Small intestine (tissue), 7 donors: ENCODE data around the gene CAPNS2. TPM values are rescaled to one million over a fixed set of nuclear protein-coding genes. Genes with fewer than 3 reads are reported as not detected.

Experiments
- DNase-seq, 2 donors: peaks; one replicate each; pipeline versions ENCODE4 v3.0.0 to v3.0.0-alpha.2; 2013
- FAIRE-seq: peaks from 2 replicates; lab custom pipeline; 2012; peaks lifted over from hg19 to GRCh38; lab: Jason Lieb, UNC
- H3K27ac ChIP-seq, 3 donors: one replicate each; pipeline ENCODE4 v1.5.1; 2013; ENCODE audit warnings: low read length in 2 of 3, mild to moderate bottlenecking in 2 of 3, control low read depth in 1 of 3, inconsistent platforms in 1 of 3, low read depth in 1 of 3, moderate library complexity in 1 of 3
- H3K27me3 ChIP-seq, 3 donors: one replicate each; pipeline ENCODE4 v1.6.1; 2013; ENCODE audit warnings: low read length in 3 of 3, inconsistent platforms in 1 of 3; ENCODE audit not compliant: control insufficient read depth in 3 of 3, insufficient read depth in 3 of 3
- H3K36me3 ChIP-seq, 3 donors: one replicate each; pipeline ENCODE4 v1.6.1; 2013; ENCODE audit warnings: low read length in 3 of 3, inconsistent platforms in 1 of 3, low read depth in 1 of 3, mild to moderate bottlenecking in 1 of 3, moderate library complexity in 1 of 3; ENCODE audit not compliant: control insufficient read depth in 3 of 3, insufficient read depth in 2 of 3
- H3K4me1 ChIP-seq, 3 donors: one replicate each; pipeline ENCODE4 v1.6.1; 2013; ENCODE audit warnings: low read length in 2 of 3, inconsistent platforms in 1 of 3, low read depth in 1 of 3, mild to moderate bottlenecking in 1 of 3, moderate library complexity in 1 of 3; ENCODE audit not compliant: control insufficient read depth in 3 of 3, insufficient read depth in 2 of 3
- H3K4me3 ChIP-seq, 3 donors: one replicate each; pipeline ENCODE4 v1.5.1; 2013; ENCODE audit warnings: low read length in 3 of 3, control low read depth in 1 of 3, inconsistent platforms in 1 of 3, low read depth in 1 of 3, mild to moderate bottlenecking in 1 of 3, moderate library complexity in 1 of 3
- H3K9me3 ChIP-seq, 2 donors: one replicate each; pipeline ENCODE4 v1.6.1; 2013; ENCODE audit warnings: low read depth in 1 of 2, low read length in 1 of 2; ENCODE audit not compliant: control insufficient read depth in 2 of 2, insufficient read depth in 1 of 2
- WGBS, 3 donors: extraction: QIAGEN DNeasy Blood & Tissue Kit; methylation state at CpG; one replicate each; pipeline ENCODE4 v1.1.7; 2013; 5-methylcytosine and 5-hydroxymethylcytosine counted together
- polyA plus RNA-seq, 4 donors: library from polyadenylated mRNA; stranded (reverse) in 3 of 4; unstranded in 1 of 4; fragments of 200-250 nt in 3 of 4; fragments of 120-200 nt in 1 of 4; gene quantifications; one replicate each; pipeline versions ENCODE4 v1.2.1 to v1.2.3, GENCODE V29; 2013
- donor health status: healthy with polysubstance abuse.
- donor health status: control.
- donor health status: control.
- donor health status: Bipolar disorder and iron deficiency.
- donor health status: healthy.

CAPNS2 gene
- polyA plus RNA-seq, 4 donors, result 0.06 to 0.07 TPM; not detected in 2

DNA sequence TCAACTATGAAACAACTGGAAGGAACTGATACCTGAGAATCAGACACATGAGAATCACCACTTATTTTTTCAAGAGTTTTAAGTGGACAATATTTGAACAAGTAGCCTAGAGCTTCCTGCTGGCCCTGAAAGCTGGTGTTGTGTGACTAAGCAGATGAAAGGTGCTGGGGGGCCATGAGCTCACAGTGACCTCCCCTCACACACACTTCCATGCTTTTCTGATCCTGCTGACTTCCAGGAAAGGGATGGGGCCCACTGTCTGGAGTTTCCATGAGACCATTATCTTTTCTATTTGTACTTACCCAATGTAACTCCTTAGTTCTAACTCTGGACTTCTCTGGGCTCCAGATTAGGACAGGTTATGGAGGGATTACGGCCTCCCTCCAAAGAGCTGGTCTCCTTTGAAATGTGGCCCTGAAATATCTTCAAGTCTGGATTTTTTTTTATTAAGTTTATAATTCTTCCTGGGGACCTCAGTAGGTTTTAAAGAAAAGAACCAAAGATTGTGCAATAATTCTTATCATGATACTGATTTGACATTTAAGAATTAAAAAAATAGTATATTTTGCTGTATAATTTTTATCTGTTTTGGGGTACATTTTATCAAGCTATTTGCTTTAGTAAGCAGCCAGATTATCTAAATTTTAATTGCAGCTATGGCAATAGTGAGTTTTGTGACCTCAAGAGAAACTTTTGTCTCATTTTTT lies 4.9 kb downstream of the CAPNS2 start:
- Histone ChIP-seq H3K27ac (no peak overlapping the region), H3K9me3 (no peaks in the 10 kb centered on the region), H3K36me3 (no peaks in the 10 kb centered on the region), H3K27me3 (no peaks in the 10 kb centered on the region), H3K4me1 (no peaks in the 10 kb centered on the region), H3K4me3 (no peak overlapping the region)
- DNase-seq, result no peak
- 84 to 97% (median 96%) methylated on average over 1 of the region's 1 CpG for WGBS, 3 donors
- FAIRE-seq, result no peak

DNA sequence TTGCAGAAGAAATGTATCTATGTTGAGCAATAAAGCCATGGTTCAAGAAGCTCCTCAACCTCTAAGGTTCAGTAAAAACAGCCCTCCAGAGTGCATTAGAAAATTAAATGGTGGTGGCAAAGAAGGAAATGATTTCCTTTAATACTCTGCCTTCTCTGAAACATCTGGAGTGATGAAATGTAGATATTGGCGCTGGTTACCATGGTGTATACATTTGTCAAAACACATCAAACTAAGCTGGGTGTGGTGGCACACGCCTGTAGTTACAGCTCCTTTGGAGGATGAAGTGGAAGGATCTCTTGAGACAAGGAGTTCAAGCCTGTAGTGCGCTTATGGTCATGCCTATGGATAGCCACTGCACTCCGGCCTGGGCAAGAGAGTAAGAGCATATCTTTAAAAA lies 6.0 kb downstream of the CAPNS2 start:
- 73 to 88% (median 85%) methylated on average over 4 of the region's 4 CpGs for WGBS, 3 donors
- DNase-seq (no peak), FAIRE-seq (no peak)
- H3K4me1 ChIP-seq, result no peaks in the 10 kb centered on the region
- no peaks in the 10 kb centered on the region for H3K36me3 ChIP-seq
- H3K9me3 ChIP-seq, result no peaks in the 10 kb centered on the region
- H3K4me3 ChIP-seq, result no peak overlapping the region
- no peaks in the 10 kb centered on the region for H3K27me3 ChIP-seq
- no peak overlapping the region for H3K27ac ChIP-seq

DNA sequence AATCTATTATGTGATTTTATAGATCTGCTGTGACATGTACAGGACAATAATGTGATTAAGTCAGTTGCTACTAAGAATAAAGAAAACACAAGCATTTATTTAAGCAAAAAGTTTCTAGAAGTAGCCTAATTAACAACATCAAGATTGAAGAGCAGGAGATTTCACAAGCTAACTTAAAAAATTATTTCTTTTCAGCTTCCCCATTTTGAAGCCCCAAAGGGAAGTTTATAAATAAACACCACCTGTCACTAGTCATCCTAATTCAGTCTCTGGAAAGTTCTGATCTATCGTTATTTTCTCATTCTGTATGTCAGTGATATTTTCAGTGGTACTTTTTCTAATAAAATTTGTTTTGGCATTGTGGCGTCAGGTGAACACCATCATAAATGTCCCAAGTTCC lies 8.3 kb downstream of the CAPNS2 start:
- Histone ChIP-seq H3K27ac (no peak overlapping the region), H3K9me3 (no peaks in the 10 kb centered on the region), H3K27me3 (no peaks in the 10 kb centered on the region), H3K4me1 (no peaks in the 10 kb centered on the region), H3K4me3 (no peak overlapping the region), H3K36me3 (no peaks in the 10 kb centered on the region)
- no peak for FAIRE-seq
- WGBS, 3 donors, result 71 to 89% (median 86%) methylated on average over 2 of the region's 2 CpGs
- no peak for DNase-seq

DNA sequence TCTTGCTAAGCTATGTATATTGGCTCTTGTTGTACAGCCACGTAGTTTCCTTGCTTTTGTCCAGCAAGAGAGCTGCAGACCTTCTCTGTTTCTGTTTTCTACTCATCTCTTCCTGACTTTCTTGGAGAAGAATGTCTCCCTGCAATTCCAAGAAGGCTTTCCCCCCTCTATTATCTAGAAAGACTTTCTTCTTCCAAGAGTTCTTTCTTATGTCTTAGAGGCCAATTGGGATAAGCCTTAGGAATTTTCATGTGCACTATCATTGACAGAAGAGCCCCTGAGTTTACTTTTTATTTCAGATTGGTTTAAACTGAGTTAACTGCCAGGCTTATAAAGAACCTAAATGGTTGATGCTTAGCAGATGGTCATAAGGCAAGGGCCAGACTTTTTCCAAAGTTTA lies 9.0 kb downstream of the CAPNS2 start:
- Histone ChIP-seq H3K9me3 (no peaks in the 10 kb centered on the region), H3K27me3 (no peaks in the 10 kb centered on the region), H3K27ac (no peak overlapping the region), H3K4me3 (no peak overlapping the region), H3K36me3 (no peaks in the 10 kb centered on the region), H3K4me1 (no peaks in the 10 kb centered on the region)
- FAIRE-seq, result no peak
- DNase-seq, result no peak
- 55 to 95% (median 72%) methylated on average over 1 of the region's 1 CpG for WGBS, 3 donors

DNA sequence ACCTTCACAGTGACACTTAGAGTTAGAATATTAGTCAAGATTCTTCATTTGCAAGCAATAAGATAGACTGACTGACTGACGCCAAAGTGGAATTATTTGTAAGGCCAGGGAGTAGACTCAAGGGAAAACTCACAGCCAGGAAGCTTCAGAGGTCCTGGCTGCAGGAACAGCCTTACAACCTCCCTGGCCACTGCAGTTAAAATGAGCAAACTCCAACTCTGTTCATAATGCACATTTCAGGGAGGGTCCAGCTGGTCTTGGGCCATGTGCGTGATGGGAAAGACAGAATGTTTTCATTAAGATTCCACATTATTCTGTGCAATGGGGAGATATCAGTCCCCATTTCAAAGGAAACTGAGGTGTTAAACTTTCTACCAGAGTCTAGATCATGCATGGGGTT lies 9.9 kb downstream of the CAPNS2 start:
- H3K9me3 ChIP-seq, result no peaks in the 10 kb centered on the region
- no peak overlapping the region for H3K4me3 ChIP-seq
- H3K27ac ChIP-seq, result no peak overlapping the region
- no peaks in the 10 kb centered on the region for H3K4me1 ChIP-seq
- 81 to 97% (median 92%) methylated on average over 2 of the region's 2 CpGs for WGBS, 3 donors
- FAIRE-seq (no peak), DNase-seq (no peak)
- H3K27me3 ChIP-seq, result no peaks in the 10 kb centered on the region
- H3K36me3 ChIP-seq, result peaks cover 0 to 2% (median 0%) of the 10 kb centered on the region in 3 donors

DNA sequence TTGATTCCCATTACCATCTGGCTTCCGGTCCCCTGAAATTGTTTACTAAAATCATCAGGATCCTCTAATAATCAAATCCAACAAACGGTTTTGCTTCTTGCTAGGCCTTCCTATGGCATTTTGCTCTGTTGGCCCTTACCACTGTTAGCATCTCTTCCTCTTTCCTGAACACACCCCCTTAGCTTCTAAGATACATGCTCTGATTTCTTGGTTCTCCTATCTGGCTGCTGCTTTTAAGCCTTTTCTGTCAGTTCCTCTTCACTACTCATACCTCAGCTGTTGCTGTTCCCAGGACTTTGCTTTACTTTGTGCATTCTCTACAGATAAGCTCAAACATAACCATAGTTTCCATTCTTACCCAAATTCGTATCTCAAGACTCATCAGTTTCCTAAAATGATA lies 11.4 kb downstream of the CAPNS2 start:
- no peak overlapping the region for H3K4me3 ChIP-seq
- no peaks in the 10 kb centered on the region for H3K9me3 ChIP-seq
- peaks cover 0 to 2% (median 0%) of the 10 kb centered on the region in 3 donors for H3K36me3 ChIP-seq
- no peak for FAIRE-seq
- H3K4me1 ChIP-seq, result no peaks in the 10 kb centered on the region
- no peak overlapping the region for H3K27ac ChIP-seq
- 71 to 83% (median 71%) methylated on average over 3 of the region's 3 CpGs for WGBS, 3 donors
- H3K27me3 ChIP-seq, result no peaks in the 10 kb centered on the region
- no peak for DNase-seq

DNA sequence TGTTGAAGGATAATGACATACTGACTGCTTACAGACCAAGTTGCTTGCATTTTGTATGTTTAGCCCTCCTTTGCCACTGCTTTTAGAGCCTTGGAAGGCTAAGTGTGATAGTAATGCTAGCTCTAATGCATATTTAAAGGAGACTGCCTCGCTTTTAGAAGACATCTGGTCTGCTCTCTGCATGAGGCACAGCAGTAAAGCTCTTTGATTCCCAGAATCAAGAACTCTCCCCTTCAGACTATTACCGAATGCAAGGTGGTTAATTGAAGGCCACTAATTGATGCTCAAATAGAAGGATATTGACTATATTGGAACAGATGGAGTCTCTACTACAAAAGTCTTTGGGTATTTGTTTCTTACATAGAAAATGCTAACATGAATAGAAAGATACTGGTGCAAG lies 19.1 kb downstream of the CAPNS2 start:
- H3K4me1 ChIP-seq, result no peaks in the 10 kb centered on the region
- peaks cover 0 to 2% (median 0%) of the 10 kb centered on the region in 3 donors for H3K36me3 ChIP-seq
- FAIRE-seq (no peak), DNase-seq (no peak)
- WGBS, 3 donors, result 72 to 88% (median 76%) methylated on average over 2 of the region's 2 CpGs
- H3K4me3 ChIP-seq, result no peak overlapping the region
- H3K9me3 ChIP-seq, result no peaks in the 10 kb centered on the region
- no peaks in the 10 kb centered on the region for H3K27me3 ChIP-seq
- H3K27ac ChIP-seq, result no peak overlapping the region

DNA sequence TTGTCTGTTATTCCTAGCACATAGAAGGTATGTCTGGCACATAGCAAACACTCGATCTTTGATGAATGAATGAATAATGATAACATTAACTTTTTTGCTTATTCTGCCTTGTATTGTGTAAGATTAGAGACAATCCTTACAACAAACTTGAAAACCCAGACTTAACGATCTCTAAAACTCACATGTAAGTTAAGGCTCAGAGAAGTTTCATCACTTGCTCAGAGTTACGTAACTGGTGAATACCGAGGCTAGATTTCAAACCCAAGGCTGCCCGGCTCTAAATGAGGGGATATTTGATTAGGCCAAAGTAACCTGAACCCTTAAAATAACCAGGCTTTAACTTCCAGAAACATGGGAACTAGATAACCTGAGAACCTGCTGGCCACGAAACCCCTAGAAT lies 22.3 kb downstream of the CAPNS2 start:
- Histone ChIP-seq H3K36me3 (no peaks in the 10 kb centered on the region), H3K27me3 (no peaks in the 10 kb centered on the region), H3K9me3 (no peaks in the 10 kb centered on the region), H3K4me3 (no peak overlapping the region), H3K27ac (no peak overlapping the region), H3K4me1 (no peaks in the 10 kb centered on the region)
- FAIRE-seq (no peak), DNase-seq (no peak)
- WGBS, 3 donors, result 78 to 84% (median 78%) methylated on average over 6 of the region's 6 CpGs

DNA sequence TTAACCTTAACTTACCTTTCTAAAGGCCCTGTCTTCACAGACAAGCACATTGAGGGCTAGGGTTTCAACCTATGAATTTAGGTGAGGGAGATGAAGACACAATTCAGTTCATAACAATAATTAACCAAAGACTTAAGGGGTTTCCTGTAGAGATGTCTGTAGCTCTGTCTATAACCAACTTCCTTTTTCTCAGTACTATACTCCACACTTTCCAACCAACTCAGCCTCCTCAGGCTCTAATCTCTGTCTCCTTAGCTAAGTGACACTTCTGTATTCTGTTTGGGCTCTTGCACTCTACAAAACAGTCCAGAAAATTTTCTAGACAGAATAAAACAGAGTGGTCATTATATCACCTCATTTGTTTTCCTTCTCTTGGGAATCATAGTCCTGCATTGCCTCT lies 25.8 kb downstream of the CAPNS2 start:
- FAIRE-seq, result no peak
- no peaks in the 10 kb centered on the region for H3K4me1 ChIP-seq
- H3K27ac ChIP-seq, result no peak overlapping the region
- no peaks in the 10 kb centered on the region for H3K9me3 ChIP-seq
- DNase-seq, result no peak
- no peak overlapping the region for H3K4me3 ChIP-seq
- no peaks in the 10 kb centered on the region for H3K36me3 ChIP-seq
- H3K27me3 ChIP-seq, result no peaks in the 10 kb centered on the region
